Measurements from ENCODE around the gene MTOR.

Gene MTOR

GRCh38 chr1:11214698-11215380 lies 47.5 kb downstream of the MTOR start:
- no peak for DNase-seq

GRCh38 chr1:11211925-11212587 lies 50.3 kb downstream of the MTOR start:
- no peak for DNase-seq

DNA sequence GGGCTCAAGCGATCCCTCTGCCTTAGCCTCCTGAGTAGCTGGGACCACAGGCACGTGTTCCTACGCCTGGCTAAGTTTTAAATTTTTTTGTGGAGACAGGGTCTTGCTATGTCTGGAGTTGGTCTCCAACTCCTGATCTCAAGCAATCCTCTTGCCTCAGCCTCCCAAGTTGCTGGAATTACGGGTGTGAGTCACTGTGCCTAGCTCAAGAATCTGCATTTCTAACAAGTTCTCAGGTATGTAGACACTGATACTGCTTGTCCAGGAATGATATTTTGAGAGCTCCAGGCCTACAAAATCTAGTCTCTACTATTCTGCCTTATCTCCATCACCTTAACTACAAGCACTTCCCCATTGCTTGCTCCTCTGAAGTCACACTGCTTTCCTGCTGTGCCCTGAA lies 50.9 kb downstream of the MTOR start:
- DNase-seq: no peak

DNA sequence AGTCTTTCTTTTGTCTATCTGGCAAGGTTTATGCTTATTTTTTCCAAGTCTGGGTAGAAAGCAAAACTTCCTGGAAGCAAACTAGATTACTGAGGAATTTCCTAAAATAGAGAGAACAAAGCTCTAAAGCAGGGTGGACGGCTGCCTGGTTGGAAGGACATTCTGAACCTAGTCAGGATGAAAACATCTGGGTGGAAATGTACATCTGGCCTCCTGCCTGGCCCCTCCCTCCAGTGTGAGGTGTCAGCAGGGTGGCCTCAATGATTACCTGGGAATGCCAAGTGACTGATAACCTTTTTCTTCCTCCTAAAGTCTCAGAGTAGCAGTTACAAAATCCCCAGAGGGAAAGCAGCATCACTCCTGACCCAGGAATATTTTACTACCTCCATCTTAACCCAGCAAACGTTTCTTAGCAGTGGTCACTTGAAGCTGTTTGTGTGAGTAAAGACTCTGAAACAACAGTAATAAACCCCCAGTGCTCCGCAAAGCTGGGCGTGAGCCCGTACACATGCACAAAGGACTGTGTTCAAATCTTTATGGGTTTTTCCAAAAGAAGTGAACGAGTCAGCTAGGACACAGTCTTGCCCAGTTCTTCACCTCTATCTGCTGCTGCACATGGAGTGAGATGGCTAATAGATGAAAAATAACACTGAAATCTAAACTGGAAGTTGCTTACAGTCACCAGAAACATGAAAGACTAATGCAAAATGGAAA lies 54.3 kb downstream of the MTOR start:
- no peak for DNase-seq

- no peak for DNase-seq
These were observed 57.8 kb downstream of the MTOR start for GRCh38 chr1:11204396-11205190.

- no peak for DNase-seq
These were observed 63.3 kb downstream of the MTOR start for GRCh38 chr1:11198851-11199594.

DNA sequence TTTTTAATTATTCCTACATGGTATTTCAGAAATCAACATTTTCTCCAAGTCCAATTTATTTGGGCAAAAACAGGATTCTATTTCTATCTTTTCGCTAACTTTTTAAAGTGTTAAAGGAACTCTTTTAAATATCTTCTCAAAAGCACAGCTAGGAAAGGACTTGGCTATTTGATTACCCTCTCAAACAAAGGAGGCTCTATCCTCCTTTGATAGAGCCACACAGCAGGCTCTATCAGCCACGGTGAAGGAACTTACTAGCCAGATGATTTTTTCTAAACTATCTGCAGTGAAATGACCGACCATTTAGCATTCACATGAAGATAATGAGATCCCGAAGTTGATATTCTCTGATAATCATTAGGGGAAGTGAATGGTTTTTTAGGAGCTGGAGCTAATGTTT lies 64.1 kb downstream of the MTOR start:
- DNase-seq: no peak

- DNase-seq: no peak
These were observed 65.0 kb downstream of the MTOR start for GRCh38 chr1:11197359-11197758.

DNA sequence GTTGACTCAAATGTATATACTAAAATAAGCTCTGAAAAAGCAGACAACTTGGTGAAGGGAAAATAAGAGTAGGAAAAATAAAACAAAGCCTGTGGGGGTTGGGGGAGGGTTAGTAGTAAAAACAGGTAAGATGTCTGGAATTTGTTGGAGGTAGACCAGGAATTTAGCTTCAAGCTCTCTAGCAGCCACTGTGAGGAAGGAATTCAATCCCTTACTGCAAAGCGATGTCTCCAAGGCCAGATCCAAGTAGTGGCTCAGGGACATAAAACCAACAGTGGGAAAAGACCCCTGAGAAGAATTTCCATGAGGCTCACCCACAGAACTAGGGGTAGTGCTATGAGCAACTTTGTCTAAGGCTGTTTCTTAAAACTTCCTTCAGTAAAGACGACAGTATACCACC lies 65.4 kb downstream of the MTOR start:
- DNase-seq: peak; percentile 62

GRCh38 chr1:11194407-11195176 lies 67.8 kb downstream of the MTOR start:
- no peak for DNase-seq

- DNase-seq: no peak
These were observed 69.0 kb downstream of the MTOR start for GRCh38 chr1:11193376-11193775.

- DNase-seq: peak; percentile 55
These were observed 73.4 kb downstream of the MTOR start, which contains the start of gene ANGPTL7 for GRCh38 chr1:11188858-11189451. Gene ANGPTL7, plus strand, starts transcription at chr1:11189355. Its CDS starts 225 bp downstream, at chr1:11189580.

DNA sequence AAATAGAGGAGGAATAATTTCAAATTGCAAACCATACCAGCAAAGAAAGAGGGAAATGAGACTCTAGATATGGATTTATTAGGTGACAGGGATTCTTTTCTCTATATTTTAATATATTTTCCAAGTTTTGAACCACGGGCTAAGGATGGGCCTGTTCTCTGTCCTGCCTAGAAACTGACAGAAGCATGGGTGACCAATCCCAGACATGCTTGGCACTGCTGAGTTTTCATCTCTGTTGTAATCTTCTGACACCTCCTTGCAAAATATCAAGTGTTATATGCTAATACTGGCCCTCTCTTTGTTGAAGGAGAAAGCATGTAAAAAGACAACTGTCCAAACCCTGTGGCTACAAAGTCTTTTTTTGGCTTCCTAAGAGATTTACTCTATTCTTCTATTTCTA lies 74.0 kb downstream of the MTOR start:
- no peak for DNase-seq

- no peak for DNase-seq
These were observed 74.4 kb downstream of the MTOR start for GRCh38 chr1:11187931-11188330.

DNA sequence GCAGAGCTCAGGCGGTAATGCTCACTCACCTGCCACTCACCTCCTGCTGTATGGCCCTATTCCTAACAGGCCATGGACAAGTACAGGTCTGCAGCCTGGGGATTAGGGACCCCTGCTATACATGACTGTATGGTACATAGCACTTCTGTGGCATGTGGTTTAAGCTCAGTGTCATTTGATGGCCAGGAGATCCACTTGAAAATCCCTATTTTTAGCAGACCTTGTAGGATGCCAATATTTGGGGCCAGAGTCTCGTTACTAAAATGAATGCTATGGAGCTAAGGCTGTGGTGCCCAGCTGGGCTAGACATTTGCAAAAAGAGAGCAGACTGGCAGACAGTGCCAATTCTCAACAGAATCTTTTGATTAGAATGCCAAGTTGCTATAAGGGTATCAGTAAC lies 74.9 kb downstream of the MTOR start:
- no peak for DNase-seq

DNA sequence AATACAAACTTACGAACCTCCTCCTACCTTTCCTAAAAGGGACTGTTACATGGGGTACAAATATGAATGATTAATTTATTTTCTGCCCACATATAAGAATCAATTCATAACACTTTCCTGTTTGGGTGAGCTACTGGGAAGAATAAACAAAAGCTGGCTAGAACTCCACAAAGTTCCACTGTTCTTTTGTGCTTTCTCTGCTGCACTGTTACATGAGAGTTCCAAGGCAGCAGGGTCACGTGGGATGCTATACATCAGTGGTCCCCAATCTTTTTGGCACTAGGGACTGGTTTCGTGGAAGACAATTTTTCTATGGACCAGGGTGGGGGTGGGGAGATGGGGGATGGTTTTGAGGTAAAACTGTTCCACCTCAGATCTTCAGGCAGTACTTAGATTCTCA lies 75.4 kb downstream of the MTOR start:
- no peak for DNase-seq

GRCh38 chr1:11184973-11185372 lies 77.4 kb downstream of the MTOR start:
- no peak for DNase-seq

DNA sequence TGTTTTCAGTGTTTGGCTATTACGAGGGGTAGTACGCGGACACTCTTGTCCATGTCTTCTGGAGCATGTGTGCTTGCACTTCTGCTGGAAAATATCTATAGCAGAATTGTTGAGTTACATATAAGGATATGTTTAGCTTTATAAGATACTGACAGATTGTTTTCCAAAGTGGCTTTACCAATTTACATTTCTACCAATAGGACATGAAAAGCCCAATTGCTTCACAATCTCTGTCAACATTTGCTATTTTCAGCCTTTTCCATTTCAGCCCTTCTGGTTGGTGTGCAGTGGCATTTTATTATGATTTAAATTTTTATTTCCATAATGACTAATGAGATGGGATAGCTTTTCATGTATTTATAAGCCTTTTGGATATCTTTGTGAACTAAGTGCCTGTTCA lies 79.5 kb downstream of the MTOR start:
- DNase-seq: no peak

GRCh38 chr1:11180342-11180744 lies 82.0 kb downstream of the MTOR start:
- peak; percentile 58 for DNase-seq

DNA sequence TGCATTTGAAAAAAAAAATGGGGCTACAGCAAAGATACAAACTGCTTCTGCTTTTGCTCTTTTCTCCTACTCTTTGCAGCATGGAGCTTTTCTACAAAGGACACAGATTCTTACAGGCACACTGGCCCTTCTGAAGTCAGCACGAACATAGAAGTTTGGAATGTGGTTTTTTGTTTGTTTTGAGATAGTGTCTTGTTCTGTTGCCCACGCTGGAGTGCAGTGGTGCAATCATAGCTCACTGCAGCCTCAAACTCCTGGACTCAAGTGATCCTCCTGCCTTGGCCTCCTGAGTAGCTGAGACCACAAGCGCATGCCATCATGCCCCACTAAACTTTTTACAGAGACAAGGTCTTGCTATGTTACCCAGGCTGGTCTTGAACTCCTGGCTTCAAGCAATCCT lies 82.6 kb downstream of the MTOR start:
- peak; percentile 23 for DNase-seq

- DNase-seq: no peak
These were observed 83.2 kb downstream of the MTOR start for GRCh38 chr1:11179125-11179524.
